ENCODE measurements around the gene ZNF474. TPM values are rescaled to one million over a fixed set of nuclear protein-coding genes. Genes with fewer than 3 reads are reported as not detected.

Gene ZNF474
- total and polyA plus RNA-seq, 4 donors = 0.03 to 0.25 (median 0.23) TPM; not detected in 1

DNA sequence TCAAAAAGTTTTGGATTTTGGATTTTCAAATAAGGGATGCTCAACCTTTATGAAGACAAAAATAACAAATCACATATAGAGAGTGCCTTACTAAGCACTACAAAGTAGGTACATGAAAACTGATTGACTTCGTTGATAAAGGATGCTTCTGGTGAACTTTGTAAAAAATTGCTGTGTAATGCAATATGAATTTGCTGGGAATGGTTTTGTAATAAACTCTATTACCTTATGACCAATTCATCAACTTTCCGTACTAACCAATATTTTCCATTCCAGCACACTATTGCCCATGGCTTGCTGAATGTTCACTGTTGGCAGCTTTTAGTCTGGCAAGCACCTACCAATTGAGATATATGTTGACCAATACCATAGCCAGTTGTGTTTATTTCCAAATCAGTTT is 23.4 kb upstream of the ZNF474 start:
- Histone ChIP-seq H3K36me3 (ENCODE audit: control insufficient read depth in 4 of 4, insufficient read depth in 3 of 4, low read depth in 1 of 4, low read length in 3 of 4) (no peaks in the 10 kb centered on the region), H3K27ac (ENCODE audit: low read depth in 1 of 2, low read length in 2 of 2) (no peak overlapping the region), H3K9me3 (ENCODE audit: control insufficient read depth in 4 of 4, low read length in 3 of 4) (no peaks in the 10 kb centered on the region), H3K4me1 (ENCODE audit: control insufficient read depth in 4 of 4, insufficient read depth in 4 of 4, low read length in 3 of 4) (no peaks in the 10 kb centered on the region), H3K4me3 (ENCODE audit: low read depth in 1 of 3, low read length in 3 of 3) (no peak overlapping the region), H3K9ac (ENCODE audit: low read depth in 1 of 2, low read length in 2 of 2) (no peak overlapping the region), H3K27me3 (ENCODE audit: control insufficient read depth in 4 of 4, insufficient read depth in 4 of 4, low read length in 3 of 4) (no peaks in the 10 kb centered on the region)
- WGBS = 89% methylated on average over 2 of the region's 2 CpGs
- DNase-seq (ENCODE audit: low spot score) = no peak
- TF ChIP-seq SP1 (IDR thresholded peaks at IDR 0.05) (no peak), FOXA1 (IDR thresholded peaks at IDR 0.05) (no peak), HNF4G (IDR thresholded peaks at IDR 0.05) (no peak), HNF4A (conservative IDR thresholded peaks at IDR 0.05) (no peak), RXRA (IDR thresholded peaks at IDR 0.05) (no peak), TAF1 (conservative IDR thresholded peaks at IDR 0.05) (no peak), GABPA (IDR thresholded peaks at IDR 0.05 in 1 of 2, conservative IDR thresholded peaks at IDR 0.05 in 1 of 2) (no peak), NR2F2 (IDR thresholded peaks at IDR 0.05) (no peak), RAD21 (IDR thresholded peaks at IDR 0.05) (no peak), EGR1 (IDR thresholded peaks at IDR 0.05; ENCODE audit: low read depth in 2 of 2) (no peak)
- TF ChIP-seq, protein P1, sequence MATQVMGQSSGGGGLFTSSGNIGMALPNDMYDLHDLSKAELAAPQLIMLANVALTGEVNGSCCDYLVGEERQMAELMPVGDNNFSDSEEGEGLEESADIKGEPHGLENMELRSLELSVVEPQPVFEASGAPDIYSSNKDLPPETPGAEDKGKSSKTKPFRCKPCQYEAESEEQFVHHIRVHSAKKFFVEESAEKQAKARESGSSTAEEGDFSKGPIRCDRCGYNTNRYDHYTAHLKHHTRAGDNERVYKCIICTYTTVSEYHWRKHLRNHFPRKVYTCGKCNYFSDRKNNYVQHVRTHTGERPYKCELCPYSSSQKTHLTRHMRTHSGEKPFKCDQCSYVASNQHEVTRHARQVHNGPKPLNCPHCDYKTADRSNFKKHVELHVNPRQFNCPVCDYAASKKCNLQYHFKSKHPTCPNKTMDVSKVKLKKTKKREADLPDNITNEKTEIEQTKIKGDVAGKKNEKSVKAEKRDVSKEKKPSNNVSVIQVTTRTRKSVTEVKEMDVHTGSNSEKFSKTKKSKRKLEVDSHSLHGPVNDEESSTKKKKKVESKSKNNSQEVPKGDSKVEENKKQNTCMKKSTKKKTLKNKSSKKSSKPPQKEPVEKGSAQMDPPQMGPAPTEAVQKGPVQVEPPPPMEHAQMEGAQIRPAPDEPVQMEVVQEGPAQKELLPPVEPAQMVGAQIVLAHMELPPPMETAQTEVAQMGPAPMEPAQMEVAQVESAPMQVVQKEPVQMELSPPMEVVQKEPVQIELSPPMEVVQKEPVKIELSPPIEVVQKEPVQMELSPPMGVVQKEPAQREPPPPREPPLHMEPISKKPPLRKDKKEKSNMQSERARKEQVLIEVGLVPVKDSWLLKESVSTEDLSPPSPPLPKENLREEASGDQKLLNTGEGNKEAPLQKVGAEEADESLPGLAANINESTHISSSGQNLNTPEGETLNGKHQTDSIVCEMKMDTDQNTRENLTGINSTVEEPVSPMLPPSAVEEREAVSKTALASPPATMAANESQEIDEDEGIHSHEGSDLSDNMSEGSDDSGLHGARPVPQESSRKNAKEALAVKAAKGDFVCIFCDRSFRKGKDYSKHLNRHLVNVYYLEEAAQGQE (IDR thresholded peaks at IDR 0.05) = no peak
- TF ChIP-seq, protein P2, sequence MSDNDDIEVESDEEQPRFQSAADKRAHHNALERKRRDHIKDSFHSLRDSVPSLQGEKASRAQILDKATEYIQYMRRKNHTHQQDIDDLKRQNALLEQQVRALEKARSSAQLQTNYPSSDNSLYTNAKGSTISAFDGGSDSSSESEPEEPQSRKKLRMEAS (IDR thresholded peaks at IDR 0.05) = no peak
- TF ChIP-seq, protein P3, sequence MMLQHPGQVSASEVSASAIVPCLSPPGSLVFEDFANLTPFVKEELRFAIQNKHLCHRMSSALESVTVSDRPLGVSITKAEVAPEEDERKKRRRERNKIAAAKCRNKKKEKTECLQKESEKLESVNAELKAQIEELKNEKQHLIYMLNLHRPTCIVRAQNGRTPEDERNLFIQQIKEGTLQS (IDR thresholded peaks at IDR 0.05) = no peak
- TF ChIP-seq, protein P4, sequence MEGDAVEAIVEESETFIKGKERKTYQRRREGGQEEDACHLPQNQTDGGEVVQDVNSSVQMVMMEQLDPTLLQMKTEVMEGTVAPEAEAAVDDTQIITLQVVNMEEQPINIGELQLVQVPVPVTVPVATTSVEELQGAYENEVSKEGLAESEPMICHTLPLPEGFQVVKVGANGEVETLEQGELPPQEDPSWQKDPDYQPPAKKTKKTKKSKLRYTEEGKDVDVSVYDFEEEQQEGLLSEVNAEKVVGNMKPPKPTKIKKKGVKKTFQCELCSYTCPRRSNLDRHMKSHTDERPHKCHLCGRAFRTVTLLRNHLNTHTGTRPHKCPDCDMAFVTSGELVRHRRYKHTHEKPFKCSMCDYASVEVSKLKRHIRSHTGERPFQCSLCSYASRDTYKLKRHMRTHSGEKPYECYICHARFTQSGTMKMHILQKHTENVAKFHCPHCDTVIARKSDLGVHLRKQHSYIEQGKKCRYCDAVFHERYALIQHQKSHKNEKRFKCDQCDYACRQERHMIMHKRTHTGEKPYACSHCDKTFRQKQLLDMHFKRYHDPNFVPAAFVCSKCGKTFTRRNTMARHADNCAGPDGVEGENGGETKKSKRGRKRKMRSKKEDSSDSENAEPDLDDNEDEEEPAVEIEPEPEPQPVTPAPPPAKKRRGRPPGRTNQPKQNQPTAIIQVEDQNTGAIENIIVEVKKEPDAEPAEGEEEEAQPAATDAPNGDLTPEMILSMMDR (IDR thresholded peaks at IDR 0.05; ENCODE audit: low read depth, low read length, missing input control) = no peak

DNA sequence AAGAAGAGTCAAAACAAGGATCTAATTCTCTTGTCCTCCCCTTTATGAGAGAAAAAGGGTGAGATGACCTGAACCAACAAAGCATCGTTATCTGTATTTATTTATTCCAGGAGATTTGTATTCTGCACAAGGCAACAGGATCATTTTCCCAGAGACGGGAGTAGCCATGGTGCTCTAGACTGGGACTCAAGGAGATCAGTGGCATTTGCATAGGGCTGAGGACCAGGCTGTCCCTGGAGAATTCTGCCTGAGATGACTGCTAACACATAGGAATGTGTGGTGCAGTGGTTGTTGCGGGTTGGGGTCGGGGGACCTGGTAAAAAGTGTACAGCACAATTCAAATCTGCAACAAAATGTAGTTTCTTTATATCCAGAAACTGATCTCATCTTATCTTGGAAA is 22.3 kb upstream of the ZNF474 start:
- no peaks in the 10 kb centered on the region for H3K9me3 ChIP-seq (ENCODE audit: control insufficient read depth in 4 of 4, low read length in 3 of 4)
- 89% methylated on average over 4 of the region's 4 CpGs for WGBS
- TF ChIP-seq RXRA (IDR thresholded peaks at IDR 0.05) = no peak
- H3K4me3 ChIP-seq (ENCODE audit: low read depth in 1 of 3, low read length in 3 of 3) = no peak overlapping the region
- peaks cover 0 to under 1% (median 0%) of the 10 kb centered on the region in 4 donors for H3K27me3 ChIP-seq (ENCODE audit: control insufficient read depth in 4 of 4, insufficient read depth in 4 of 4, low read length in 3 of 4)
- no peaks in the 10 kb centered on the region for H3K4me1 ChIP-seq (ENCODE audit: control insufficient read depth in 4 of 4, insufficient read depth in 4 of 4, low read length in 3 of 4)
- no peak overlapping the region for H3K9ac ChIP-seq (ENCODE audit: low read depth in 1 of 2, low read length in 2 of 2)
- no peak overlapping the region for H3K27ac ChIP-seq (ENCODE audit: low read depth in 1 of 2, low read length in 2 of 2)
- H3K36me3 ChIP-seq (ENCODE audit: control insufficient read depth in 4 of 4, insufficient read depth in 3 of 4, low read depth in 1 of 4, low read length in 3 of 4) = no peaks in the 10 kb centered on the region
- no peak for DNase-seq (ENCODE audit: low spot score)

All from liver (tissue), 9 donors.